ENCODE data around the gene CCDC181.
"Not testable (repeated sequence)": the region's sequence is repeated elsewhere in the genome, so short reads cannot be mapped to it uniquely, and the experiment has no call there.

CCDC181 gene

DNA sequence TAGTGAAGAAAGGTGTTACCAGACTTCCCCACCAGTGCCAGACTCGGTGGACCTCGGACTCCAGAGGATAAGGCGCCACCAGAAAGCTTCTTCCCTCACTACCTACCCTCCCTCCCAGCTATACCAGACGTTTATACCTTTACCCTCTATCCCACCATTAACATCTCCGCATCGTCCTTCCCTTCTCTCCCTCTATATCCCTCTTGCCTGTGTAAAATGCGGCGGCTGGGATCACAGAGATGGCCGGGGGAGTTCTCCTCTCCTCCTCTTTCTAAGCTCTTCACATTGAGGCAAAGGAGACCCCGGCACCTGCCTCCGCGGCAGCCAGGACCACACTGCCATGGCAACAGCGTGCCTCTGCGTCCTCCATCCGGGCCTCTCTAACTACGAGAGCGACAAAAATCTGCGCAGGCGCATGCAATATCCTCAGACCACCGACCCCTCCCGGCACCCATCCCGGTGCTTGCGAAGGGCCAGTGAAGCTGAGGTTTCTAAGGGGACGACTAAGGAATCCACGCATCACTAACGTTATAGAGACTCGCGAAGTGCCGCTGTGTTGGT is at the start of gene CCDC181:
CCDC181 (minus strand) TSS at position 394 of the 561 bp plus-strand sequence. CDS start 2,547 bp downstream, outside the sequence.
- in situ Hi-C loops (cut with HindIII; ENCODE audit: low sequenced_read_pairs) = no loop called here

DNA sequence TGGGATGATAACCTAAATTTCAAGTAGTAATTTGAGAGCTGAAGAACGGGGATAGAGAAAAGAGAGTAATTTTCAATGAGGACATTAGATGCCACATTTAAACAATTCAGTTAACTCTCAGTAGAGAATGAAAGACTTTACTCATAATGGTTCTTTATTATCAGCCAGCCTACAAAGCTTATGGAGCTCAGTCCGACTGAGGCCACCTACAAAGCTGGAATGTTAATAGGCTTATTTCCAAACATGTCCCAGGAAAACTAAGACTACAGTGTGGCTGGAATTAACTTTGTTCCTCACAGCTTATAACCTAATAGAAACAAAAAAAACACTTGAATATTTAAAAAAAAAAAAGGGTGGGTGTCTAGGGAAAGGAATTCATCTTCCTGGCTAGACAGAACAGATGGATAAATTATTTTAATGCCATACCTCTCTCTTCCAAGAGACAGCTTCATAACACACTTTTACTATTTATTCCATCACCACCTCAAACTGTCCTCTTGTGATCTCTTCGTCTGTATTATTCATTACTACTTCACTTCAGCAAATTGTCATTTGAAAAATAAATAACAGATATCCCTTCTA is 48.6 kb upstream of the CCDC181 start:
- in situ Hi-C loops (cut with HindIII; ENCODE audit: low sequenced_read_pairs) = no loop called here

DNA sequence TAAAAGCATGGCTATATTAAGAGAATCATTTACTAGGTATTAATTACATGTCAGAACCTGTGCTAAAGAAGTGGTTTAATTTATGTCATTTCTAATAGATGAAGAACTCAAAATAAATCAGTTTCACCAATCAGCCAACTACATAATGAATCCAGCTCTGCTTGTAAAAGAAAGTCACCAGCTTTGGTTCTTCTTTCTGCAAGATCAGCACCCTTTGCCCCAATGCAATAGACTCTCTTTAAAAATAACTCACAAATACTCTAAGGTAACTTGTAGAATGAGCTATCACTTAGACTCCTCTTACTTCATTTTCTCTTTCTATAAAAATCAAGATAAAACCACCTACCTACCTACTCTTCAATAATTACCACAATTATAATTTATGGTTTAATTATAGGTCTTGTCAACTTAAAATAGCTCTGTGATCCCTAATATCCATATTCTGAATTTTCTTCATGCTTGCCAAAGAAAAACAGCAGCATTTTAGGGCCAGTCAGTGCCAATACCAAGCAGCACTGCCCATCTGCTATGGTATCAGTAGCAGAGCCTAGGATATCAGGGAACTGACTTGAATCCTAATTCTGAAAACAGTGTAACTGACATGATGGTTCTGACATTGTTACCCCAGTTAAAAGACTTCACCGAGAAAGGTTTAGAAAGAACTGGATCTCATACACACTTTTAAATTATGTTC is 47.2 kb upstream of the CCDC181 start:
- in situ Hi-C loops (cut with HindIII; ENCODE audit: low sequenced_read_pairs) = no loop called here

DNA sequence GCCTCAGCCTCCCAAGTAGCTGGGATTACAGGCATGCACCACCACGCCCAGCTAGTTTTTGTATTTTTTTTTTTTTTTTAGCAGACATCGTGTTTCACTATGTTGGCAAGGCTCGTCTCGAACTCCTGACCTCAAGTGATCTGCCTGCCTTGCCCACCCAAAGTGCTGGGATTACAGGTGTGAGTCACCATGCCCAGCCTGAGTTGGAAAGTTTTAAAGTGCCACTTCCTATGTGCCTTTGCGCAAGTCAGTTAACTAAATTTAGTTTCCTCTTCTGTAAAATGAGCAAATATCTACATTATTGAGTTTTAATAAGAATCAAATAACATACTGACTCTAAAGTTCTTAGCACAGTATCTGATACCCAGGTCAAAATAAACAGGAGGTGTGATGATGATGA is 46.1 kb upstream of the CCDC181 start:
- in situ Hi-C loops (cut with HindIII; ENCODE audit: low sequenced_read_pairs) = no loop called here

DNA sequence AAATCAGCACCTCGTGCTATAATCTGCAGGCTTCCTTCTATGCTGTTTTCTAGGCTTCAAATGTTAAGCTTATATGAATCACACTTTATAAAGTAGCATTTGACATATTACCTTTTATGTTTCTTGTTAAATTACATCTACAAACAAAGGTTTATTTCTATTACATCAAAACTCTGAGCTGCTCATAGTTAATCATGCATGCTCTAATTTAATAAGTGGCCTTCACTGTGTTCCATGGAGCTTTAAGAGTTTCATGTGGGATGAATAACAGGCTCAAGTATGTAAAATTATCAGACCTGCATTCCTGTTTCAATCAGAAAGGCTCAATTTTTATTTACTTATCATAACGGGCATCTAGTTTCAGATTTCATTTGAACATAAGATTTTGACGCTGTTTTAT is 45.5 kb upstream of the CCDC181 start:
- in situ Hi-C loops (cut with HindIII; ENCODE audit: low sequenced_read_pairs) = no loop called here

DNA sequence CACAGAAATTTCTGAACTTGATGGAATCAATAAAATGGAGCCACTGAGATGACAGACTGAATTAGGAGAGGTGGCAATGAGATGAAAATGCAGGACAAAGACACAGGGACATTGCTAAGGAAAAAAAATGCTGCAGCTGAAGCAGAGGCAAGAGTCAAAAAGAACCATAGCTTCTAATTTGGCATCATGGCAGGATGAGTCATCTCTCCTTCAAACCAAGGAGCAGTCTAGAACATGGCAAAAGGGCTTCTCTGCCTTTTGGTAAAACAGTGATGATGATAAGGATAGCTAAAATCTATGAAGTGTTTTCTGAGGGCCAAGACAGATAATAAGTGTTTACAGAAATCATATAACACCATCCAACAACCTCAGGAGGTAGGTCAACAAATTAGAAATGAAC is 41.7 kb upstream of the CCDC181 start:
- in situ Hi-C loops (cut with HindIII; ENCODE audit: low sequenced_read_pairs) = loop anchor here (5.0 kb wide), 1 partner anchor 83 kb away; no protein-coding TSS in a partner anchor

DNA sequence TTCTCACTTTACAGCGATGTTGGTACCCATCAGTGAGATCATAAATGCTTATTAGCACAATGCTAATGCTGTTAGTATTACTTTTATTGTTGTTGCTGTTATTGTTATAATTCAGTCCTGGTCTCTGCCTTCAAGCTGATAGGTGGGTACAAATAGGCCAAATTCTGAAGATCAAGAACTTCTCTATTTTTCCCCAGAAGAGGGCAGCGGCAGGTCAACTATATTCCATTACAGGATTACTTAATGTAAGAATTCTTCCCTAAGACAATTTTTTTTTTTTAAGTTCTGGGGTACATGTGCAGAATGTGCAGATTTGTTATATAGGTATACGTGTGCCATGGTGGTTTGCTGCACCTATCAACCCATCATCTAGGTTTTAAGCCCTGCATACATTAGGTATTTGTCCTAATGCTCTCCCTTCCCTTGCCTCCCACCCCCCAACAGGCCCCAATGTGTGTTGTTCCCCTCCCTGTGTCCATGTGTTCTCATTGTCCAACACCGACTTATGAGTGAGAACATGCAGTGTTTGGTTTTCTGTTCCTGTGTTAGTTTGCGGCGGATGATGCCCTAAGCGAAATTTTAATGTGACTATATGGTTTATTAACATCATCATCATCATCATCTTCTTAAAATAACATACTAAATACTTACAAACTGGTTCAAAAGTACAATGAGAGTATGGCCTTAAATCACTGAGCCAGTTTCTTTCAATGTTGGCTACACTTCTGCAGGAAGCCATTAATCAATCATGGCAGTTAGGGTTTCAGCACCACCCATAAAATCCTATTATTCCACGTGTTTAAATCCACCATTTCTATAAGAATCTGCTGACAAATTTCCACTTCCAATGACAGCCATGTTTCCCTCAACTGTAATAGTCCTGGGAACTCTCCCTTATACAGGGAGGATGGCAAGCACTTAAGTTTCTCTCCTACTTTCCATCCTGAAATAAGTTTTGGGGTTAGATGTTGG is 39.3 kb upstream of the CCDC181 start:
- in situ Hi-C loops (cut with HindIII; ENCODE audit: low sequenced_read_pairs) = loop anchor here (5.0 kb wide), 1 partner anchor 86 kb away; no protein-coding TSS in a partner anchor

DNA sequence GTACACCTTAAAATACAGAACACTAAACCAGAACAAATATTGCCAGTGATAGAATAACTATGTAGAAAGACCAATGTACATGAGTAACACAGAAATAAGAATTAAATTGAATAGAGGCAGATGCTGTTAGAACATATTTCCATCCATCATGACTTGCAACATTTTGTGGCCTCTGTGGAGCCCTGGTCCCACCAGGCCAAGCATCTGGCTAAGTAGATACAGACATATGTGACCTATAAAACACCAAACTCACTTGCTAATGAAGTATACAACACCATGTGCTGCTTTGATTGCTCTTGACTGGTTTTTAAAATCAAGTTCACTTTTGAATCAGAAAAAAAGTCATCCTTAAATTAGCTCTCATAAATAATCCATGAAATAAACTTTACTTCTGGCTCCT is 38.0 kb upstream of the CCDC181 start:
- in situ Hi-C loops (cut with HindIII; ENCODE audit: low sequenced_read_pairs) = loop anchor here (5.0 kb wide), 1 partner anchor 87 kb away; no protein-coding TSS in a partner anchor

DNA sequence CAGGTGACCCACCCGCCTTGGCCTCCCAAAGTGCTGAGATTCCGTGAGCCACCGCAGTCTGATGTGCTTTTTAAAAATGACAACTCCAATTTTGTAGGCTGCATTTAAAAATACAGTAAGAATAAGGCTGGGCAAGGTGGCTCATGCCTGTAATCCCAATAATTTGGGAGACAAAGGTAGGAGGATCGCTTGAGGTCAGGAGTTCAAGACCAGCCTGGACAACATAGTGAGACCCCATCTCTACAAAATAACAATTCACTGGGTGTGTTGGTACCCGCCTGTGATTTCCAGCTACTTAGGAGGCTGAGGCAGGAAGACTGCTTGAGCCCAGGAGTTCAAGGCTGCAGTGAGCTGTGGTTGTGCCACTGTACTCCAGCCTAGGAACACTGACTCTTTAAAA is 35.1 kb upstream of the CCDC181 start:
- in situ Hi-C loops (cut with HindIII; ENCODE audit: low sequenced_read_pairs) = no loop called here

DNA sequence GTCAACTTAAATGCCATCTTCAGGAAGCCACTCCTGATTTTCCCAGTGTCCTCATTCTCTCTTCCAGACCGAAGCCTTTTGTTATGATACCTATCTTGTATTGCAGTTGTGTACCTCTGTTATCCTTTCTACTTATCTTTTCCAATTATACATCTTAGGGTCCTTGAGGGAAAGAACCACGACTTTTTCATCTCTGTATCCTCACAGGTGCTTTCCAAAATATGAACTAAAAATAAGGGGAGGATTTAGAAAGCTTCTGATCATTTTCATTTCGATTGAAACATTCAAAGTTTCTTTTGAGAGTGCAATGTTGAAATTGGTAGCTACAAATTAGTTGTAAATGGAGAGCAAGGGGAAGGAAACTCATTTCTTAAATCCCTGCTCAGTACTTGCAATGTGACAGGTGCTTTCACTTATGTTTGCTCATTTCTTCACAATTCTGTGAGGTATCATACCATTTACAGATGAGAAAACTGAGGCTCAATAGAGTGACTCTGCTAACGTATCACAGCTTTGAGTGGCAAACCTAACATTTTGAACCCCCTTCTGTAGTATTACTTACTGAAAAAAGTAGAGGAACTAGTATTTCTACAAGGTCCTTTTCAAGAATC is 34.2 kb upstream of the CCDC181 start:
- in situ Hi-C loops (cut with HindIII; ENCODE audit: low sequenced_read_pairs) = no loop called here

DNA sequence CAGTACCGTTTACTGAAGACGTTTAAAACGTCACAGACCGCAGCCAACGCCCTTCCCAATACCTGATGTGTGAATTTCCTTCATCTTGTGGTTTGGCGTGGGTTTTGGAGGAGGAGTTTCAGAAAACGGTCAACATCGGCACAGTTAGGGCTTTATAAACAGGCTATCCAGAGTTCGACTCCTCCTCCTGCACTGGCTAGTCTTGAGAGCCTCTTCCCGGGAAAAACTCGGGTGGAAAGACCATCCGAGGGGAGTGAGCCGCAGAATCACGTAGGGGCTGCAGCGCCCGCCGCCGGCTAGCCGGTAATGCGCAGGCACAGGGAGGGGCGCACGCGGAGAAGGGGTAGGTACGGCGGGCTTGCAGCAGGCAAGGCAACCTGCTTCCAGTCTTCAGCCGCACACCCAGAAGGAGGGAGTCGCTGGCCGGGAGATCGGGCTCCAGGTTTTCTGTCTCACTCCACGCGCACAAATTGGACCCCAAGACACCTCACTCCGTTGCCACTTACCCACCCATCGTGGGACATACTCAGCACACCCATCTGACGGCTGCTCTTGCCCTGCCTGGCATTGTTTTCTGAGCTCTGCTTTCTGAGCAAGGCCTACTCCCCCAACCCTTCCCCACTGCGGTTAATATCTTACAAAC is 33.0 kb upstream of the CCDC181 start:
- in situ Hi-C loops (cut with HindIII; ENCODE audit: low sequenced_read_pairs) = no loop called here

DNA sequence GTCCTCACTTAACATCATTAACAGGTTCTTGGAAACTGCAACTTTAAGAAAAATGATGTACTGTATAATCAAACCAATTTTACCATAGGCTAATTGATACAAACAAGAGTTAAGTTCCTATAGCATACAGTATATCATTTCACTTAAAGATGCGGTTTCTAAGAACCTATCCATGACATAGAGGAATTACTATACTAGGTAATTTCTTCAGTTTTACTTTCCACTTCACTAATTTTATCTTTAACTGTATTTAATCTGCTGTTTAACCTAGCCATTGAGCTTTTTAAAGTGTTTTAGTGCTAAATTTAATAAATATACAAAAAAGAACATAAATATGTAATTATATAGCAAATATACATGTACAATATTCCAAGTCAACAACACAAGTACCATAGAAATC is 30.2 kb upstream of the CCDC181 start:
- in situ Hi-C loops (cut with HindIII; ENCODE audit: low sequenced_read_pairs) = no loop called here

DNA sequence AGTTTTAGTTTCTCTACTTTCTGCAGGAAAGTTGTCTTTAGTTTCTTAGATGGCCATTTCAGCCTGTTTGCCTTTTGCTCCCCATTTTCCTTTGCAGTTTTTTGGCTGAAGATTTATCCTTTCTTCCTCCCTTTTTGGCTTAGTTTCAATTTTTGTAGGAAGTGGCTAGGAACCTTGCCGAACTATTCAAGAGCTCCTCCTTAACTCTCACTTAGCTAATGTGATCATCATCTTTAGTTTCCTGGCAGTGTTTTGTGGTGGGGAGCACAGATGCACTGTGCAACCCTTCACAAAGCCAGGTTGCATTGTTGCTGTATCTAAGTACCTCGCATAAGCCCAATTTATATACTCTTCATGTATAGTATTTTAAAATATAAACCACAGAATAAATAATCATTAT is 28.8 kb upstream of the CCDC181 start:
- in situ Hi-C loops (cut with HindIII; ENCODE audit: low sequenced_read_pairs) = no loop called here

DNA sequence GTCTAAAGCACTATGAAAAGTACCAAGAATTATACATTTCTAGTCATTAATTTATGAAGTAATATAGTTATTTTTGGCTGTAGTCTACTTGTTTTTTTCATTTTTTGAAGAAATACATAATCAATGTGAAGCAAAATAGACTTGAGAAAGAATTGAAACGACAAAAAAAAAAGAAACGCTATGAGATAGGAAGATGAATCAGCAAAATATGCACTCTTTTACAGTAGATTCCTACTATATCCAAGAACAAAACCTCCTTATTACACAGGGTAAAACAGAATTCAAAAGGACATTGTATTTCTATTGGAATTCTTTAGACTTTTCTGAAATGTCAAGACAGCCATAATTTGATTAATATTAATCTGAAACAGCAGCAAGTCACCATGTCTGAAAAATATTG is 25.6 kb upstream of the CCDC181 start:
- in situ Hi-C loops (cut with HindIII; ENCODE audit: low sequenced_read_pairs) = no loop called here

DNA sequence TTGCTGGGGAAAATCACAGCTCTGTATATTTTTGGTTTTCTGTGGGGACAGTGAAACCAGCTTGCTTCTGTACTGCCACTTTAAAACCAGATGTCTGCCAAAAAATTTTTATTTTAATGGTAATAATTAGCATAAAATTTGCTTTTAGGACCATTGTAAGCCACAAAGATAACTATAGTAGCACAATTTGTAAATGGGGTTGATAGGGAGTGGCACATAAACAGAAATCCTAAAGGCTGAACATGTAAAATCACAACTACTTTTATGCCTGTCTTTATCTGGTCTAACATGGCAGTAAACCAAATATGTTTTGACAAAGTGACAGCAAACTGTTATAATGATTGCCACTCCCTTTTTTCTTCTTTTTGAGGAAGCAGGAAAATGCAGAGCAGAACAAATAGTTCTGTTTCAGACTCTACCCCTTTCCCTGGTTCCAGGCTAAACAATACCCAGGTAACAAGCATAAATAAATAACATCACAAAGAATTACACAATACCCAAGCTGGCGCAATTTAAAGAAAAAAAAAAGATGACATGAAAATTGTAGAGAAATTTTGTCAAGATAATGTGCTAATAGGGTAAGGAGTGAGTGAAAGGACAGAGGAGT is 24.0 kb upstream of the CCDC181 start:
- in situ Hi-C loops (cut with HindIII; ENCODE audit: low sequenced_read_pairs) = no loop called here

DNA sequence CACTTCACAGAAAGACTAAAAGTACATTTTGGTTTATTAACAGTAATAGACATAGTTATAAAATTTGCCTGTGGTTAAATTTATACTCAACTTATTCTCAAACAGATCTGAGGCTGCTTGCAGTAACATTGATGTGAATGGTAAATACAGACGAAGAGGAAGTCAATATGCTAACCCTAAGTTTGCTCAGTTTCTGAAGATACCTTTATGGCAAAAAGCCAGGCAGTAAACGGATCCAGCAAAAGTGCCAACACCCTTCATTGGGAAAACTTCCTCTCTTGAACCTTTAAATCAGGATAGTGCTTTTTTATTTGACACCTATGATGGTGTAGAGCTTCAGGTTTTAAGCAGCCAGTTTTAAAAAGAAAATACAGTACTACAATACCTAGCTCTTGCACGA is 16.6 kb upstream of the CCDC181 start:
- in situ Hi-C loops (cut with HindIII; ENCODE audit: low sequenced_read_pairs) = no loop called here

DNA sequence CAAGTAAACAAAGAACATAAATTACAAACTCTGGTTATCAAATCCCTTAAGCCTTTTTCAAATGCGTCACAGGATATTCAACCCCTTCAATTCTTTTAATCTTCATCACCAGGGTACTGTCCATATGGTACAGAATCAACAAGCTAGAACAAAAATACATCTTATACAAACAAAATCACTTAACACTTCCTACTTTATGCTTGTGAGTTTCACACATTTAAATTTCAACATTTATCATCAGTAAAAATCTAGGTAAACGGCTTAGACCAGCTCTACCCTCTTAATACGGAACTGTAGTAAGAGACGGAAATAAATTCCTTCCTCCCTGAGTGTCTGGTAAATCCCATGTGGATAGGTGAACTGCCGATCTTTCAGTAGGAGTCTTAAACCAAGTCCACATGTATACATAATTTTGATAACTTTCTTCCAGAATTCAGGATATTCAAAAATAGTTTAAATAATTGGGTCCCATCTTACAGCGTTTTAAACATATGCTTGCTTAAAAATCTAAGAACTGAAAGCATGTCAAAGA is 1.0 kb downstream of the CCDC181 start:
- in situ Hi-C loops (cut with HindIII; ENCODE audit: low sequenced_read_pairs) = no loop called here

DNA sequence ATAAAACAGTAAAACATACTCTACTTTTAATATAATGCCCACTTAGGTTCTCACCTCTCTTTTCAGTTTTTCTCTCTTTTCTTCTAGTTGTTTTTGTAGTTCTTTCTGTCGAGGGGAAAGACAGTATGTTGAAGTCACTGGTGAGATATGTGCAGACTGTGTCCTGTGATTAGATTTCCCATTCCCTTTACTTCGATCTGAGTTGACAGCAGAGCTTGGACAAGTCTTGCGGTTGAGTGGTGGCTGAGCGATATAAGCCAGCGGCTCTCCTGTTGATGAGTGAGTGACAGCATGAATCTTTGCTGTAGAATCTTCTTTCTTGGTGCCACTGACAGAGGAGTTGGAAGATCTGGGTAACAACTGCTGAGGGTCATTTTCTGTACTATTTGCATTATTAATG is 6.0 kb downstream of the CCDC181 start:
- in situ Hi-C loops (cut with HindIII; ENCODE audit: low sequenced_read_pairs) = no loop called here

DNA sequence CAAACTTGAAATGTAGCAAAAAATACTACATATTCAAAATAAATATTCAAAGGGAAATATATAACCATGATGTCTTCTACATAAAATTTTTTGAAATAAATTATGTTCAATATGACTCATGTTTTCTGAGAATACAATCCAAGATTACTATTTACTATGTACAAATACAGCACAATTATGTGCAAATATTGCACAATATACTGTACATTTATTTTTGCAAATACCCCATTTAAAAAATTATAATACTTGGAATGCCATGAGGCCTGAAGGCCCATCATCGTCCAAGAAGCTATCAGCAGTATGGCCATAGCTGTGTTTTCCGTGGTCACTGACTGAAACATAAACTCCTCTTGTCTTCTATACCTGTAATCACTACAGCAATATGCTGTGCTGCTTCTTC is 12.3 kb downstream of the CCDC181 start:
- in situ Hi-C loops (cut with HindIII; ENCODE audit: low sequenced_read_pairs) = no loop called here

DNA sequence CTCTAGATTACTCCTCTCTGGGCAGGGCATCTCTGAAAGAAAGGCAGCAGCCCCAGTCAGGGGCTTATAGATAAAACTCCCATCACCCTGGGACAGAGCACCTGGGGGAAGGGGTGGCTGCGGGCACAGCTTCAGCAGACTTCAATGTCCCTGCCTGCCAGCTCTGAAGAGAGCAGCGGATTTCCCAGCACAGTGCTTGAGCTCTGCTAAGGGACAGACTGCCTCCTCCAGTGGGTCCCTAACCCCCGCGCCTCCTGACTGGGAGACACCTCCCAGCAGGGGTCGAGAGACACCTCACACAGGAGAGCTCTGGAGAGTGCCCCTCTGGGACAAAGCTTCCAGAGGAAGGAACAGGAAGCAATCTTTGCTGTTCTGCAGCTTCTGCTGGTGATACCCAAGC is 18.9 kb downstream of the CCDC181 start:
- in situ Hi-C loops (cut with HindIII; ENCODE audit: low sequenced_read_pairs) = not testable (repeated sequence)

Measured in DLD1 (cell line).